GM21526 (cell line): ENCODE measurements around the gene CNOT11.
A peak's percentile ranks its signal among the peaks of the same experiment; 100 is the strongest.
"Not testable (repeated sequence)": the region's sequence is repeated elsewhere in the genome, so short reads cannot be mapped to it uniquely, and the experiment has no call there.

ENCODE experiments used
- ATAC-seq: cut with Tn5 transposase; IDR thresholded peaks from one replicate; pipeline ENCODE4 v1.9.1; 2021; ENCODE audit warnings: moderate library complexity; ENCODE audit not compliant: unreplicated experiment, low FRiP score

CNOT11 gene

DNA sequence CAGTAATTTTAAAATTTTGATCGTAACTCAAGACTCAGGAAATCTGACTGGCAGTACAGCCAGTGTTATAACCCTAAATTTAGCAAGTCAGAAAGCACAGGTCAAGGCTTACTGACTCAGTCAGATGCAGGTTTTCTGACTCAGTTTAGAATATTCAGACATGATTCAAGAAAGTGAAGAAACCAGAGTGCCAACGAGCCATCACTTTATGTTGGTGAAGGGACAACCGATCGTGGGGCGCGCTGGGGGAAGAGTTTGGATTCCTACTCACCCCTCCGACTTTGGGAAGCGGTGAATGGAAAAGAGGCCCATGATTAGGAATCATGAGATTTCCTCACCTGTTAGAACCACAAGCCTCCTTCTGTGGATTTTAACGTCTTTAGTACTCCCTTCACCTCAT is 54.8 kb downstream of the CNOT11 start:
- ATAC-seq = no peak

DNA sequence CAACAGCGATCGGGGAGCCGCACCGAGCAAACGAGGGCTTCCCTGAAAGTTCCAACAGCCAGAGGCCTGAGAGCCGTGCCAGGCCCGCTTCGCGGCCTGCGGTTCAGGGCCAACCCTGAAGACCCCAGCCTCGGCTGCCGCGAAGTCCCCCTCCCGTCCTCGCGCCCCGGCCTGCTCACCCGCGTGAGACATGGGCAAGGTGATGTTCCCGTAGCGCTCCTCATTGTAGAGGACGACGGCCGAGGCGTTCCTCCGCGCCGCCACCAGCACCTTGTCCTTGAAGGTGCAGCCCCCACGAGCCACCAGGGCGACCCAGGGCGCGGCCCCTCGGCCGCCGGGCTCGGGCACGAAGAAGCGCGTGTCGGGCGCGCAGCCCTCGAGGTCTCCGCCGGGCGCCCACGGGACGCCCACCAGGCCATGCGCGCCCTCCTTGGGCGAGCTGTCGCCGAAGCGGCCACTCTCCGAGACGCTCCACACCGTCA is 55.3 kb downstream of the CNOT11 start:
- peak; percentile 11 for ATAC-seq

DNA sequence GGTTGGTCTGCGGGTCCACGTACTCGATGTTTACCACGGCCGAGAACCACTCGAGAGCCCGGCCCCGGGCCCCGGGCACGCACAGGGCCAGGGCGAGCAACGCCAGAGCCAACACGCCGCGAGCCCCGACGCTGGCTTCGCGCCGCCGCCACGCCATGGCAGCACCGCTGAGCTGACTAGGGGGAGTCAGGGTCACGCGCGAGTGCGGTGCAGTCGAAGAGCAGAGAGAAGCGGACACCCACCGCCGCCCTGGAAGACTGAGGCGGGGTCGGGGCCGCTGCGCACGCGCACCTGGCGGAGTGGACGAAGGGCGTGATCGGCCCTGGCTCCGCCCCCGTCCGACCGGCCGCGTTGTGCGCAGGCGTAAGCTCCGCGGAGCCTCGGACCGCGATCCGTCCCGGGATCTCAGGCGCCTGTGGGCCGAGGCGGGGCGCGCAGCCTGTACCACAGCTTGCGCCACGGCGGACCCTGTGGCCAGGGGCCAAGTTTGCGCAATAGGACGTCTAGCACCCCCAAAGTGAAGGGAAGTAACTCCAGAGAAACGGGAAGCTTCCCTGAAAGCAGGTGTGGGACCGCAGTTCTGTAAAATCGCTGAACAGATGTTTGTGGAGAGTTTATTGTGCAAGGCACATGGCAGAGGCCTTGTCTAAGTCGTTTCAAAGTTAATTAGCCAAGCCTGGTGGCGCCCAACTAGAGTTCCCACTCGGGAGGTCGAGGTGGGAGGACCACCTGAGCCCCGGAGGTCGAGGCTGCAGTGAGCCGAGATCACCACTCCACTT is 55.9 kb downstream of the CNOT11 start, which contains the start of gene RNF149:
RNF149 (minus strand) TSS at position 270 of the 779 bp plus-strand sequence; CDS start at position 157, 113 bp downstream.
- ATAC-seq = peak; percentile 58

DNA sequence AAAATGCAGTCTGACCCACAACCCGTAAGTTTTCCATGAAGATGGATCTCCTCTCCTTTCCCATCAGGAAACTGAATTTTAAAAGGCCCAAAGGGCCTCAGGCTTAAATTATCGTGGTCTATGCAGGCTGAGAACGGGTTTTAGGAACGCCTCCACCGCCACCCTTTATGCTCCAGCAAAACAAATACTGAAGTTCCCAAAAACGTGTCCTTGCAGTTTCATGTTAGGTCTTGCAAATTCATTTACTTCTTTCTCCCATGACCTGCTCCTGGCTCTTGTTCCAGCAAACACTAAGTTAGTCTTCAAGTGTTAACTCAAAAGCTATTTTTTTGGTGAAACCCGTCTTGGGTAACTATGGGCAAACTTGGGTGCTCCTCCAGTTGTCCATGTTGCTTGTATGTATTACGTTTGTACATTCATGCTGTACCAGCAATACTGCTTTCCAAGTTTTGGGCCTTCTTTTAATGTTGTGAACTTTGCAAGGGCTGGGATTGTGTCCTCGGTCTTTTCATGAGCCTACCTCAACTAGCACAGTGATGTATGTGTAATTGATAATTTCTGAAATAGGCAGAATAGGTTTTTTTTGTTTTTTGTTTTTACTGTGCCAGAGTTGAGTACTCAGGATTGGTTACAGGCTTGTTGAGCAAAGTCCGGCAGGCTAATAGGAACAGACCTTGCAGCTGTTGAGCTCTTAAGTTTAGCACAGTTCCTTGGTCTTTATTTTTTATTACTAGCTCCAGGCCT is 57.6 kb downstream of the CNOT11 start:
- ATAC-seq = no peak

DNA sequence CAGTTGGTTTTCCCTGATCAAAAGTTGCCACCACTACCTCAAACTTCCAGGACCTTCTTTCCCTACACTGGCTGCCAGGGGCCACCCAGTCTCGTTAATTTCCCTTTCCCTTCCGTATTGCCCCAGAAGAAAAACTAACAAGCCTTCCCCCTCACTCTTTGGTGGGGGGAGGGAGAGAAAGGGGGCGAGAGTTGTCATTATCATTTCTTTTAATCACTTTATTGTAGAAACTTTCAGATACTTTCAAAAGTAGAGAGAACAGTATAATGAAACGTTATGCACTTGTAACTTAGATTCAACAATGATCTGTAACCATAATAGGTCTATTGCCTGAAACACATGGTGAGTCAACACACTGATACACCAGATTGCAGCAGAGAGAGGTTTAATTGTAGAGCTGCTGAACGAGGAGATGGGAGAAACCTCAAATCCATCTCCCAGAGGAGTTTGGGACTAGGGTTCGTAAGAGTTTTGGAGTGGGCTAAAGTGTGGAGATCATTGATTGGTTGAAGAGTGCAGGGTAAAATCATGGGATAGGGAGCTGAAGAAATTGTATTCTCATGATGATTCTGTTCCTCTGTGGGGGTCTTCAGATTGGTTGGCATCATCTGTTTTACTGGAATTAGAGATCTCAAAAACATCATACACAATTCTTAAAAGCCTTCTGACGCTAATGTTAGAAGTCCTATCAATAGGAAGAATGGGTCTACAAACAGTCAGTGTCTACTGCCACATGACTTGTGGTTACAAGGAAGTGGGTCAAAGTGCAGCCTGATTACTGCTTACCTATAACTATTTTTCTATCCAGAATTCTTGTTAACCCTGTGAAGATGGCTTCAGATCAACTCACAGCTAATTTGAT is 58.4 kb downstream of the CNOT11 start:
- ATAC-seq = no peak

DNA sequence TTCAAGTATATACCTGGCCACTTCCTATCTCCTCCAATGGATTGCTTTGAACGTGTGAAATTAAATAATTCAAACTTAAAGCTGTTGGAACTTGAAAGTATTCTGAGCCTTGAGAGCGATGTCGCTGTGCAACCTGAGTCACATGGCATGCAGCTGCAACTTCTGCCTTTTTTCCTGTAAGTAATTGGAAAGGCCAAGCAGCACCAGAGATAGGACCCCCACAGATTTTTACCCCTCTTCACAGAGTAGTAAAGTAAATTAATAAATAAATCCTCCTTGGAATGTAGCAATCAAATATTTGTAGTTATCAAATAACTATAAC is 59.0 kb downstream of the CNOT11 start:
- ATAC-seq = no peak

DNA sequence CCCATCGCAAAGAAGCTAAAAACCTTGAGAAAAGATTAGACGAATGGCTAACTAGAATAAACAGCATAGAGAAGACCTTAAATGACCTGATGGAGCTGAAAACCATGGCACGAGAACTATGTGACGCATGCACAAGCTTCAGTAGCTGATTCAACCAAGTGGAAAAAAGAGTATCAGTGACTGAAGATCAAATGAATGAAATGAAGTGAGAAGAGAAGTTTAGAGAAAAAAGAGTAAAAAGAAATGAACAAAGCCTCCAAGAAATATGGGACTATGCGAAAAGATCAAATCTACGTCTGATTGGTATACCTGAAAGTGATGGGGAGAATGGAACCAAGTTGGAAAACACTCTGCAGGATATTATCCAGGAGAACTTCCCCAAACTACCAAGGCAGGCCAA is 63.9 kb downstream of the CNOT11 start:
- ATAC-seq = not testable (repeated sequence)
